ENCODE data around the gene CYB5B. TPM values are rescaled to one million over a fixed set of nuclear protein-coding genes. Genes with fewer than 3 reads are reported as not detected.
A peak's percentile ranks its signal among the peaks of the same experiment; 100 is the strongest.

The CYB5B gene
- polyA plus RNA-seq, 3 donors = 32.3 to 90.4 (median 84.9) TPM

DNA sequence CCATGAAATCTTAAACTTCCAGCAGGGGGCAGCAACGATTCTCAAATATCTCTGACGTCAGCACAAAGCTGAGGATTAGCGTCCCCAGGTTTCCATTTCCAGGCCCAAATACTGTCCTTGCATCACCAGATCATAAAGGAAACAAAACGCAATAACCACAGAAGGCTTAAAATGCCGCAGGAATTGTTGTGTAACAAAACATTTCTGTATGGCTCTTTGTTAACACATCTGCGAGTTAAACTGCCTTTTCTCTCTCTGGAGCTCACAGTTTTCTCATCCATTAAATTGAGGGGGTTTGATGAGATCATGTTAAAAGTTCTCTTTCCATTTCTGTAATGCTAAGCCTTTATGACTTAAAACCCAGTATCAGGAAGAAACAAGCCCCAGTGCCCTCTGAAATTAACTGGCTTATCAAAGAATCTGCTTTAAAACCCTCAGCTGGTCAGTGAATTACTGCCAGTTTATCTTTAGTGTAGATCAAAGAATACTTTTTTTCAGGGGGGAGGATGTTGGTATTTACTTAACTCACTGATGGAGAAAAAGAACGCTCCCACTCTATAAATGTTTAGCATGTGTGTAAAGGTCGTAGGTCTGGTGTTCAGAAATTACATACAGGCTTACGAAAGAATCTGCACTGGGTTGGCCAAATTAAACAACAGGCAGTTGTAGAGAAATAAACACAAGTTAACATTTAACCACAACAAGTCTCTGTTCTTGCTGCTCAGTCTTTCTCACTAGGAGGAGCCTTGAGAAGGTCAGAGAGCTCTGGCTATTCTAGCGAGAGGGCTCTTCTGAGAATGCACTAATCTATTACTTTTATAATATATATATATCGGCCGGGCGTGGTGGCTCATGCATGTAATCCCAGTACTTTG is 28.0 kb upstream of the CYB5B start:
- Histone ChIP-seq H2AFZ (ENCODE audit: insufficient read depth, low read depth, low read length, poor library complexity, severe bottlenecking) (peak overlapping the region; percentile 2), H3K9me3 (replicated peaks in 1 of 2; ENCODE audit: control insufficient read depth in 1 of 2, insufficient read depth in 1 of 2, low read length in 2 of 2) (no peaks in the 10 kb centered on the region), H3K27ac (ENCODE audit: low read depth in 1 of 2, low read length in 2 of 2) (peak overlapping the region in 1 of 2 donors; percentile 71), H3K4me2 (replicated peaks; ENCODE audit: extremely low read depth, low read length, poor library complexity, severe bottlenecking) (peak overlapping the region; percentile 53), H3K4me1 (ENCODE audit: control insufficient read depth in 1 of 2, insufficient read depth in 2 of 2, low read length in 2 of 2) (peaks cover 22 to 25% of the 10 kb centered on the region in 2 donors), H3K4me3 (replicated peaks in 1 of 3; ENCODE audit: low read depth in 2 of 3, low read length in 3 of 3) (peak overlapping the region in 2 of 3 experiments; percentile 14 to 54), H3K36me3 (replicated peaks in 1 of 2; ENCODE audit: control insufficient read depth in 1 of 2, insufficient read depth in 2 of 2, low read length in 2 of 2) (no peaks in the 10 kb centered on the region), H3K27me3 (ENCODE audit: control insufficient read depth in 2 of 2, insufficient read depth in 2 of 2, low read length in 2 of 2) (peaks cover 14 to 30% of the 10 kb centered on the region in 2 donors), H3K9ac (ENCODE audit: insufficient read depth, low read length, poor library complexity, severe bottlenecking) (no peak overlapping the region), H4K20me1 (ENCODE audit: insufficient read depth, low read length) (no peaks in the 10 kb centered on the region), H3K79me2 (ENCODE audit: insufficient read depth, low read length) (no peaks in the 10 kb centered on the region)
- Mint-ChIP-seq H3K27me3 (ENCODE audit: low read depth in 3 of 3) (peaks cover 28 to 41% (median 34%) of the 10 kb centered on the region in 3 donors), H3K4me3 (peak overlapping the region in 1 of 2 donors; percentile 71), H3K27ac (peak overlapping the region; percentile 59 to 87 (median 68)), H3K9me3 (peaks cover 0 to 8% (median 0%) of the 10 kb centered on the region in 7 donors), H3K36me3 (no peaks in the 10 kb centered on the region), H3K4me1 (peaks cover 22% of the 10 kb centered on the region)
- DNase-seq = peak; percentile 90 to 95 (median 95)
- TF ChIP-seq, protein P1, sequence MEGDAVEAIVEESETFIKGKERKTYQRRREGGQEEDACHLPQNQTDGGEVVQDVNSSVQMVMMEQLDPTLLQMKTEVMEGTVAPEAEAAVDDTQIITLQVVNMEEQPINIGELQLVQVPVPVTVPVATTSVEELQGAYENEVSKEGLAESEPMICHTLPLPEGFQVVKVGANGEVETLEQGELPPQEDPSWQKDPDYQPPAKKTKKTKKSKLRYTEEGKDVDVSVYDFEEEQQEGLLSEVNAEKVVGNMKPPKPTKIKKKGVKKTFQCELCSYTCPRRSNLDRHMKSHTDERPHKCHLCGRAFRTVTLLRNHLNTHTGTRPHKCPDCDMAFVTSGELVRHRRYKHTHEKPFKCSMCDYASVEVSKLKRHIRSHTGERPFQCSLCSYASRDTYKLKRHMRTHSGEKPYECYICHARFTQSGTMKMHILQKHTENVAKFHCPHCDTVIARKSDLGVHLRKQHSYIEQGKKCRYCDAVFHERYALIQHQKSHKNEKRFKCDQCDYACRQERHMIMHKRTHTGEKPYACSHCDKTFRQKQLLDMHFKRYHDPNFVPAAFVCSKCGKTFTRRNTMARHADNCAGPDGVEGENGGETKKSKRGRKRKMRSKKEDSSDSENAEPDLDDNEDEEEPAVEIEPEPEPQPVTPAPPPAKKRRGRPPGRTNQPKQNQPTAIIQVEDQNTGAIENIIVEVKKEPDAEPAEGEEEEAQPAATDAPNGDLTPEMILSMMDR (IDR thresholded peaks at IDR 0.05) = peak; percentile 9
- intact Hi-C loops (cut with micrococcal nuclease) = loop anchor here (5.0 to 10.0 kb wide), 3 partner anchors 168 to 358 kb away; partner anchors contain the start of genes NFAT5 (in 2 of the 2) and NOB1 (in 1 of the 2)
- WGBS (ENCODE audit: insufficient coverage) = 0% methylated on average over 2 of the region's 13 CpGs

DNA sequence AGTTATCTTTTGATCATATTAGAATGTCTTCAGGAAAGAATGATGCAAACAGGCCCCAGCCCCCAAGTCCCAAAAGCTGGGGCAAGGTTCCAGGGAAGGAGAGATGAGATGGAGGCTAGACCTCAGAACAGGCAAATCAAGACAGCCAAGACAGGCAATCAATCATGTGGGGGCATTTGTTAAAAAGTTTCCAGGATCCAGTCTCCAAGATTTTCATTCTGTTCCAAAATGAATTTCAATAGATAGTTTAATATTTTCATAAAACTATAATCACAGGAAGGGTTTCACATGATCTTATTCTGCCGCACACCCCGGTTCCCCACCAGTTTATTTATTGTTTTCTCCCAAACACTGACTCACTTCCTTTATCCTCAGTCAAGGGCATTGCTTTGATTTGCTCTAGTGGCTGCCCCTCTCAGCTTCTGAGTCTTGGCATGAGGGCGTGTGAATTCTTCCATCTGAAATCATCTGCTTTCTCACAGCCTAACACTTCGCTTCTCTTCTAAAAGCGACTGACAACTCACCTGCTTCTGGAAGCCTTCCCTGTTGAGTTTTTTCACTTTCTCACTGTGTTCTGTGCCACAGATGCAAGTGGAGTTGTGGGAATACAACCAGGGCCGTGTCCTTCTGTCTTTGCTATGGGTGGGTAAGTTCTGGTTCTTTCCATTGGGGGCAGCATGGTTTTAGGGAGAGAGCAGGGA is 26.4 kb upstream of the CYB5B start:
- H3K4me1 ChIP-seq (ENCODE audit: control insufficient read depth in 1 of 2, insufficient read depth in 2 of 2, low read length in 2 of 2) = peaks cover 32 to 38% of the 10 kb centered on the region in 2 donors
- no peaks in the 10 kb centered on the region for H3K36me3 ChIP-seq (replicated peaks in 1 of 2; ENCODE audit: control insufficient read depth in 1 of 2, insufficient read depth in 2 of 2, low read length in 2 of 2)
- H3K4me2 ChIP-seq (replicated peaks; ENCODE audit: extremely low read depth, low read length, poor library complexity, severe bottlenecking) = no peak overlapping the region
- no peak overlapping the region for H3K27ac ChIP-seq (ENCODE audit: low read depth in 1 of 2, low read length in 2 of 2)
- H3K27me3 ChIP-seq (ENCODE audit: control insufficient read depth in 2 of 2, insufficient read depth in 2 of 2, low read length in 2 of 2) = peaks cover 14 to 30% of the 10 kb centered on the region in 2 donors
- H3K9ac ChIP-seq (ENCODE audit: insufficient read depth, low read length, poor library complexity, severe bottlenecking) = no peak overlapping the region
- WGBS (ENCODE audit: insufficient coverage) = 61% methylated on average over 3 of the region's 6 CpGs
- TF ChIP-seq, protein P1 (IDR thresholded peaks at IDR 0.05) = peak; percentile 18
- H3K27ac Mint-ChIP-seq = peak overlapping the region in 4 of 7 donors; percentile 15 to 70 (median 58)
- H4K20me1 ChIP-seq (ENCODE audit: insufficient read depth, low read length) = no peaks in the 10 kb centered on the region
- no peak overlapping the region for H2AFZ ChIP-seq (ENCODE audit: insufficient read depth, low read depth, low read length, poor library complexity, severe bottlenecking)
- H3K4me3 ChIP-seq (replicated peaks in 1 of 3; ENCODE audit: low read depth in 2 of 3, low read length in 3 of 3) = no peak overlapping the region
- no peaks in the 10 kb centered on the region for H3K36me3 Mint-ChIP-seq
- peaks cover 25 to 40% (median 35%) of the 10 kb centered on the region in 3 donors for H3K27me3 Mint-ChIP-seq (ENCODE audit: low read depth in 3 of 3)
- no peaks in the 10 kb centered on the region for H3K9me3 ChIP-seq (replicated peaks in 1 of 2; ENCODE audit: control insufficient read depth in 1 of 2, insufficient read depth in 1 of 2, low read length in 2 of 2)
- intact Hi-C loops (cut with micrococcal nuclease) = loop anchor here (5.0 to 10.0 kb wide), 3 partner anchors 167 to 357 kb away; partner anchors contain the start of genes NFAT5 (in 2 of the 2) and NOB1 (in 1 of the 2)
- peak overlapping the region in 1 of 2 donors; percentile 79 for H3K4me3 Mint-ChIP-seq
- DNase-seq = peak in 2 of 3 donors; percentile 16 to 33
- H3K4me1 Mint-ChIP-seq = peaks cover 34% of the 10 kb centered on the region
- peaks cover 0 to 6% (median 0%) of the 10 kb centered on the region in 7 donors for H3K9me3 Mint-ChIP-seq
- H3K79me2 ChIP-seq (ENCODE audit: insufficient read depth, low read length) = no peaks in the 10 kb centered on the region
